HFFc6 (cell line): Measurements from ENCODE around the gene RAD51D. TPM values are rescaled to one million over a fixed set of nuclear protein-coding genes. Genes with fewer than 3 reads are reported as not detected.
"Not testable (repeated sequence)": the region's sequence is repeated elsewhere in the genome, so short reads cannot be mapped to it uniquely, and the experiment has no call there.

Experiments
- DNase-seq: peaks from one replicate; pipeline ENCODE4 v3.0.0-alpha.2; 2018
- H3K27ac Mint-ChIP-seq: 2 replicates; pipeline ENCODE4 v1.8.0; 2020; ENCODE audit warnings: mild to moderate bottlenecking, mixed read lengths
- H3K27me3 Mint-ChIP-seq: 2 replicates; pipeline ENCODE4 v1.8.0; 2021; ENCODE audit warnings: mild to moderate bottlenecking, moderate library complexity, mixed read lengths; ENCODE audit not compliant: insufficient read depth
- H3K36me3 Mint-ChIP-seq: 2 replicates; pipeline ENCODE4 v1.8.0; 2021; ENCODE audit warnings: low read depth, mixed read lengths
- H3K4me1 Mint-ChIP-seq: 2 replicates; pipeline ENCODE4 v1.8.0; 2020; ENCODE audit warnings: low read depth, mixed read lengths
- H3K4me3 Mint-ChIP-seq: 2 replicates; pipeline ENCODE4 v1.8.0; 2020; ENCODE audit warnings: mild to moderate bottlenecking, moderate library complexity, mixed read lengths
- H3K9me3 Mint-ChIP-seq: 2 replicates; pipeline ENCODE4 v1.8.0; 2020; ENCODE audit warnings: mild to moderate bottlenecking, mixed read lengths
- total RNA-seq, 6 experiments: library from RNA; stranded (reverse); fragmentation: NEBNext Ultra II Directional; extraction: Animal tissue kit (Norgen Biotek cat#: 25700); gene quantifications; 2 replicates in 1 of 6; 3 replicates in 5 of 6; pipeline ENCODE4 v1.2.3, GENCODE V29; 2021
- TF ChIP-seq, protein P1 (sequence below): fragments of 200-600 bp; sonication (generic); IDR thresholded peaks from 2 replicates; pipeline ENCODE4 v1.5.0; 2021; ENCODE audit warnings: antibody characterized with exemption, mild to moderate bottlenecking

Gene RAD51D
- total RNA-seq, 6 experiments from 2014 or later, result 8.9 to 14.1 (median 12.7) TPM

GRCh38 chr17:35099908-35100307 is 19.8 kb downstream of the RAD51D start:
- TF ChIP-seq, protein P1, sequence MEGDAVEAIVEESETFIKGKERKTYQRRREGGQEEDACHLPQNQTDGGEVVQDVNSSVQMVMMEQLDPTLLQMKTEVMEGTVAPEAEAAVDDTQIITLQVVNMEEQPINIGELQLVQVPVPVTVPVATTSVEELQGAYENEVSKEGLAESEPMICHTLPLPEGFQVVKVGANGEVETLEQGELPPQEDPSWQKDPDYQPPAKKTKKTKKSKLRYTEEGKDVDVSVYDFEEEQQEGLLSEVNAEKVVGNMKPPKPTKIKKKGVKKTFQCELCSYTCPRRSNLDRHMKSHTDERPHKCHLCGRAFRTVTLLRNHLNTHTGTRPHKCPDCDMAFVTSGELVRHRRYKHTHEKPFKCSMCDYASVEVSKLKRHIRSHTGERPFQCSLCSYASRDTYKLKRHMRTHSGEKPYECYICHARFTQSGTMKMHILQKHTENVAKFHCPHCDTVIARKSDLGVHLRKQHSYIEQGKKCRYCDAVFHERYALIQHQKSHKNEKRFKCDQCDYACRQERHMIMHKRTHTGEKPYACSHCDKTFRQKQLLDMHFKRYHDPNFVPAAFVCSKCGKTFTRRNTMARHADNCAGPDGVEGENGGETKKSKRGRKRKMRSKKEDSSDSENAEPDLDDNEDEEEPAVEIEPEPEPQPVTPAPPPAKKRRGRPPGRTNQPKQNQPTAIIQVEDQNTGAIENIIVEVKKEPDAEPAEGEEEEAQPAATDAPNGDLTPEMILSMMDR, result no peak
- Mint-ChIP-seq H3K4me3 (no peak overlapping the region), H3K4me1 (peaks cover 4% of the 10 kb centered on the region), H3K27ac (no peak overlapping the region), H3K27me3 (no peaks in the 10 kb centered on the region), H3K36me3 (peaks cover 23% of the 10 kb centered on the region), H3K9me3 (no peaks in the 10 kb centered on the region)
- DNase-seq, result no peak

DNA sequence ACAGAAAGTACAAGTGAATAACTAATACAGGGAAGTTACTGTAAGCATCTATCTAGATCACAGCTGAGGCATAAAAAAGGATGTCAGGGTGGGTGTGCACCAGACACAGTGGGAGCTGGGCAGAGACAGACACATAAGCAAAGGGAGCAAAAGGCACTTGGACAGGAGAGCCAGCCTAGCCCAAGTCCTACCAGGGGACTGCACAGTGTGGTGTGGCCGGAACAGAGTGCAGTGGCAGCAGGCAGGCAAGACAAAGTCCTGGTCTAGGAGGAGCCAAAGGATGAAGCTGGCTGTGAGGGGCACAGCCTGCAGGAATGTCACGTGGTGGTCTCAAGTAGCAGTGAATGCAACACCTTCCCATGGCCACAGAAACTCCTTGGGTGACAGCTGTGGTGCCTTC is 21.9 kb downstream of the RAD51D start:
- DNase-seq, result no peak
- H3K36me3 Mint-ChIP-seq, result peaks cover 11% of the 10 kb centered on the region; the same call in 1 of the 2 replicates
- no peaks in the 10 kb centered on the region for H3K9me3 Mint-ChIP-seq
- H3K4me1 Mint-ChIP-seq, result peaks cover 9% of the 10 kb centered on the region
- no peak overlapping the region for H3K4me3 Mint-ChIP-seq
- H3K27ac Mint-ChIP-seq, result no peak overlapping the region
- TF ChIP-seq, protein P1, result no peak
- no peaks in the 10 kb centered on the region for H3K27me3 Mint-ChIP-seq

DNA sequence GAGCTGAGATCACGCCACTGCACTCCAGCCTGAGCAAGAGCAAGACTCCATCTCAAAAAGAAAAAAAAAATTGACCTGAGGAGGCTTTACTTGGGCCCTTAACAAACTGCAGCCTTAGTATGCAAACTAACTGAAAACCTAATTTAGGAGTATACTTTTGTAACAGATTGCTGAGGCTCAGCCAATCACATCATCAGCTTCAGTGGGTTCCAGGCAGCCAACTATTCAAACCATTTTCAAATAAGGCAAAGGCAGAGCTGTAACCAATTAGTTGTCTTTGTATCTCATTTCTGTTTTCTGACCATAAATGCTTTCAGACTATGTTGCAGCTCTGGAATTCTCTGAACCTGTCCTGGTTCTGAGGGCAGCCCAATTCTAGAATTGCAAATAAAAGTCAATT is 23.9 kb downstream of the RAD51D start:
- no peaks in the 10 kb centered on the region for H3K27me3 Mint-ChIP-seq
- no peak overlapping the region for H3K27ac Mint-ChIP-seq
- TF ChIP-seq, protein P1, result no peak
- H3K36me3 Mint-ChIP-seq, result peaks cover 7% of the 10 kb centered on the region; the same call in 1 of the 2 replicates
- DNase-seq, result no peak
- H3K9me3 Mint-ChIP-seq, result no peaks in the 10 kb centered on the region
- H3K4me1 Mint-ChIP-seq, result peaks cover 9% of the 10 kb centered on the region
- no peak overlapping the region for H3K4me3 Mint-ChIP-seq

- TF ChIP-seq, protein P1, result no peak
- DNase-seq, result peak; percentile 84
- Mint-ChIP-seq H3K4me3 (no peak overlapping the region), H3K27ac (peak overlapping the region; percentile 81), H3K27me3 (no peaks in the 10 kb centered on the region), H3K9me3 (no peaks in the 10 kb centered on the region), H3K36me3 (no peaks in the 10 kb centered on the region; the same call in 1 of the 2 replicates), H3K4me1 (peaks cover 9% of the 10 kb centered on the region)
These were observed 24.8 kb downstream of the RAD51D start for GRCh38 chr17:35094902-35095301.

DNA sequence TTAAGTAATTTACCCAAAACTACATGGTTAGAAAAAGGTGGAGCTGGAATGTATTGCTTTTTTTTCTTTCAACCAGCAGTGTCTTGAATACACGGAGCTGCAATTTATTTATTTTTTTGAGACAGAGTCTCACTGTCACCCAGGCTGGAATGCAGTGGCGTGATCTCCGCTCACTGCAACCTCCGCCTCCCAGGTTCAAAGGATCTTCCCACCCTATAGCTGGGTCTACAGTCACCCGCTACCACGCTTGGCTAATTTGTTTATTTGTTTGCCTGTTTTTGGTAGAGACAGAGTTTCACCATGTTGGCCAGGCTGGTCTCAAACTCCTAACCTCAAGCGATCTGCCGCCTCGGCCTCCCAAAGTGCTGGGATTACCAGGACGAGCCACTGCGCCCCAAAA is 29.0 kb downstream of the RAD51D start:
- peaks cover 42% of the 10 kb centered on the region for H3K4me1 Mint-ChIP-seq
- H3K4me3 Mint-ChIP-seq, result not testable (repeated sequence)

DNA sequence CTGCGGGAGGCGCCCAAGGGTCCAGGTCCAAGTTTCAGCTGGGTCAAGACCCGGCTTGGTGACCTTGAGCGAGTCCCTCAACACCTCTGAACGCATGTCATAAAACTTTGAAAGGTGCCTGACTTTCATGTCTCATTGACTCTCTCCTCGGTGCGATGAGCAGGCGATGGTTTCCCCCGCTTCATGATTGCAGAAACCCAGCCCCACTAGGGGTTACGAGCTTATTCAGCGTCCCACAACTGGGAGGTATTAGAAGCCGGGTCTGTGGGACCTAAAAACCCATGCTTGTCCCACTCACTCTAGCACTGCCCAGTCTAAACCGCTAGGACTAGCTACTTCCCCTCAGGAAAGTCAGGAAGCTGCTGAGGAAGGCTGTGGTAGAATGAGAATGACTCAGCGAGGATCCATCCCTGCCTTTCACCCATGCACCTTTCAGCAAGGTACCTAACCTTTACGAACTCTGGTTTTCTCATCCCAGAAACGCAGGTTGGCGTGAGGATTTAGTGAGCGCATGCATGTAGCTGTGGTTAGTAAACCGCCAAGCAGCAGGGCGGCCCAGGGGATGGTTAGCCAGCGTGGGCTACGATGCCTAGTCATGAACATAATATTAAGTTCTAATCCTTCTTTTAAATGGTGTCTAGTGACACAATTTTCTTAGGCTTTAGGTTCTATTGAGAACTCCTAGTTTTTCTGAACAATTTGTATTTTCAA is 29.9 kb downstream of the RAD51D start:
- Mint-ChIP-seq H3K9me3 (no peaks in the 10 kb centered on the region), H3K4me1 (peaks cover 46% of the 10 kb centered on the region), H3K4me3 (peak overlapping the region; percentile 83), H3K27me3 (no peaks in the 10 kb centered on the region; the same call in none of the 2 replicates), H3K27ac (peak overlapping the region; percentile 83), H3K36me3 (no peaks in the 10 kb centered on the region)
- TF ChIP-seq, protein P1, result peak; percentile 37
- peak; percentile 6 for DNase-seq

More for the DNA sequence above, 29.0 kb downstream of the RAD51D start:
- H3K9me3 Mint-ChIP-seq, H3K36me3 Mint-ChIP-seq, H3K27ac Mint-ChIP-seq, DNase-seq, H3K27me3 Mint-ChIP-seq: not testable (repeated sequence)
